ENCODE measurements around the gene OPCML. TPM values are rescaled to one million over a fixed set of nuclear protein-coding genes. Genes with fewer than 3 reads are reported as not detected.

Gene OPCML
- total and polyA plus RNA-seq, 9 donors = 0.59 to 3.5 (median 1.5) TPM

- DNase-seq = no peak
- Histone ChIP-seq H3K4me3 (ENCODE audit: low read length) (no peak overlapping the region), H3K4me1 (ENCODE audit: control insufficient read depth, insufficient read depth, low read length) (peaks cover 5% of the 10 kb centered on the region), H3K27ac (ENCODE audit: low read length) (no peak overlapping the region), H3K36me3 (ENCODE audit: control insufficient read depth, insufficient read depth, low read length) (no peaks in the 10 kb centered on the region), H3K9me3 (replicated peaks; ENCODE audit: control insufficient read depth, low read depth, low read length) (no peaks in the 10 kb centered on the region), H3K27me3 (ENCODE audit: control insufficient read depth, insufficient read depth, low read length) (peaks cover 53% of the 10 kb centered on the region)
- WGBS (ENCODE audit: insufficient coverage) = 71% methylated on average over 5 of the region's 9 CpGs
Measured at GRCh38 chr11:133081020-133081419, 451.3 kb downstream of the OPCML start.

- Histone ChIP-seq H3K27me3 (ENCODE audit: control insufficient read depth, insufficient read depth, low read length) (peaks cover 54% of the 10 kb centered on the region), H3K4me3 (ENCODE audit: low read length) (no peak overlapping the region), H3K36me3 (ENCODE audit: control insufficient read depth, insufficient read depth, low read length) (no peaks in the 10 kb centered on the region), H3K4me1 (ENCODE audit: control insufficient read depth, insufficient read depth, low read length) (peaks cover 5% of the 10 kb centered on the region), H3K27ac (ENCODE audit: low read length) (no peak overlapping the region), H3K9me3 (replicated peaks; ENCODE audit: control insufficient read depth, low read depth, low read length) (no peaks in the 10 kb centered on the region)
- WGBS (ENCODE audit: insufficient coverage) = 22% methylated on average over 18 of the region's 24 CpGs
- peak; percentile 42 for DNase-seq
Measured at GRCh38 chr11:133078591-133079404, 453.5 kb downstream of the OPCML start.

GRCh38 chr11:133078012-133078411 is 454.3 kb downstream of the OPCML start:
- Histone ChIP-seq H3K27me3 (ENCODE audit: control insufficient read depth, insufficient read depth, low read length) (peaks cover 50% of the 10 kb centered on the region), H3K36me3 (ENCODE audit: control insufficient read depth, insufficient read depth, low read length) (no peaks in the 10 kb centered on the region), H3K27ac (ENCODE audit: low read length) (no peak overlapping the region), H3K9me3 (replicated peaks; ENCODE audit: control insufficient read depth, low read depth, low read length) (no peaks in the 10 kb centered on the region), H3K4me3 (ENCODE audit: low read length) (no peak overlapping the region), H3K4me1 (ENCODE audit: control insufficient read depth, insufficient read depth, low read length) (peaks cover 1% of the 10 kb centered on the region)
- no peak for DNase-seq
- WGBS (ENCODE audit: insufficient coverage) = 92% methylated on average over 11 of the region's 16 CpGs

GRCh38 chr11:133075351-133075750 is 456.9 kb downstream of the OPCML start:
- Histone ChIP-seq H3K27ac (ENCODE audit: low read length) (no peak overlapping the region), H3K4me1 (ENCODE audit: control insufficient read depth, insufficient read depth, low read length) (no peaks in the 10 kb centered on the region), H3K9me3 (replicated peaks; ENCODE audit: control insufficient read depth, low read depth, low read length) (no peaks in the 10 kb centered on the region), H3K36me3 (ENCODE audit: control insufficient read depth, insufficient read depth, low read length) (no peaks in the 10 kb centered on the region), H3K4me3 (ENCODE audit: low read length) (no peak overlapping the region), H3K27me3 (ENCODE audit: control insufficient read depth, insufficient read depth, low read length) (peaks cover 55% of the 10 kb centered on the region)
- no peak for DNase-seq
- 45% methylated on average over 3 of the region's 8 CpGs for WGBS (ENCODE audit: insufficient coverage)

GRCh38 chr11:133072858-133073582 is 459.3 kb downstream of the OPCML start:
- 88% methylated on average over 9 of the region's 10 CpGs for WGBS (ENCODE audit: insufficient coverage)
- Histone ChIP-seq H3K27me3 (ENCODE audit: control insufficient read depth, insufficient read depth, low read length) (peaks cover 44% of the 10 kb centered on the region), H3K4me1 (ENCODE audit: control insufficient read depth, insufficient read depth, low read length) (no peaks in the 10 kb centered on the region), H3K4me3 (ENCODE audit: low read length) (no peak overlapping the region), H3K36me3 (ENCODE audit: control insufficient read depth, insufficient read depth, low read length) (no peaks in the 10 kb centered on the region), H3K9me3 (replicated peaks; ENCODE audit: control insufficient read depth, low read depth, low read length) (no peaks in the 10 kb centered on the region), H3K27ac (ENCODE audit: low read length) (no peak overlapping the region)
- DNase-seq = no peak

- peaks cover 43% of the 10 kb centered on the region for H3K27me3 ChIP-seq (ENCODE audit: control insufficient read depth, insufficient read depth, low read length)
- H3K27ac ChIP-seq (ENCODE audit: low read length) = no peak overlapping the region
- no peaks in the 10 kb centered on the region for H3K36me3 ChIP-seq (ENCODE audit: control insufficient read depth, insufficient read depth, low read length)
- H3K4me1 ChIP-seq (ENCODE audit: control insufficient read depth, insufficient read depth, low read length) = no peaks in the 10 kb centered on the region
- 49% methylated on average over 3 of the region's 7 CpGs for WGBS (ENCODE audit: insufficient coverage)
- H3K4me3 ChIP-seq (ENCODE audit: low read length) = no peak overlapping the region
- no peak for DNase-seq
- no peaks in the 10 kb centered on the region for H3K9me3 ChIP-seq (replicated peaks; ENCODE audit: control insufficient read depth, low read depth, low read length)
Measured at GRCh38 chr11:133072378-133072777, 459.9 kb downstream of the OPCML start.

- Histone ChIP-seq H3K9me3 (replicated peaks; ENCODE audit: control insufficient read depth, low read depth, low read length) (no peaks in the 10 kb centered on the region), H3K27ac (ENCODE audit: low read length) (no peak overlapping the region), H3K36me3 (ENCODE audit: control insufficient read depth, insufficient read depth, low read length) (no peaks in the 10 kb centered on the region), H3K4me3 (ENCODE audit: low read length) (no peak overlapping the region), H3K4me1 (ENCODE audit: control insufficient read depth, insufficient read depth, low read length) (no peaks in the 10 kb centered on the region), H3K27me3 (ENCODE audit: control insufficient read depth, insufficient read depth, low read length) (peaks cover 34% of the 10 kb centered on the region)
- WGBS (ENCODE audit: insufficient coverage) = no CpG with 5 or more reads among the region's 3 CpGs
- no peak for DNase-seq
Measured at GRCh38 chr11:133070791-133071190, 461.5 kb downstream of the OPCML start.

- Histone ChIP-seq H3K4me3 (ENCODE audit: low read length) (no peak overlapping the region), H3K4me1 (ENCODE audit: control insufficient read depth, insufficient read depth, low read length) (no peaks in the 10 kb centered on the region), H3K9me3 (replicated peaks; ENCODE audit: control insufficient read depth, low read depth, low read length) (no peaks in the 10 kb centered on the region), H3K27me3 (ENCODE audit: control insufficient read depth, insufficient read depth, low read length) (peaks cover 35% of the 10 kb centered on the region), H3K27ac (ENCODE audit: low read length) (no peak overlapping the region), H3K36me3 (ENCODE audit: control insufficient read depth, insufficient read depth, low read length) (no peaks in the 10 kb centered on the region)
- no peak for DNase-seq
- WGBS (ENCODE audit: insufficient coverage) = 28% methylated on average over 5 of the region's 11 CpGs
Measured at GRCh38 chr11:133070021-133070713, 462.1 kb downstream of the OPCML start.

GRCh38 chr11:133065847-133066485 is 466.3 kb downstream of the OPCML start:
- 87% methylated on average over 9 of the region's 13 CpGs for WGBS (ENCODE audit: insufficient coverage)
- H3K36me3 ChIP-seq (ENCODE audit: control insufficient read depth, insufficient read depth, low read length) = no peaks in the 10 kb centered on the region

More at GRCh38 chr11:133065847-133066485, 466.3 kb downstream of the OPCML start:
- H3K27me3 ChIP-seq (ENCODE audit: control insufficient read depth, insufficient read depth, low read length) = peaks cover 42% of the 10 kb centered on the region
- no peak for DNase-seq
- no peak overlapping the region for H3K4me3 ChIP-seq (ENCODE audit: low read length)
- no peak overlapping the region for H3K27ac ChIP-seq (ENCODE audit: low read length)
- peaks cover 11% of the 10 kb centered on the region for H3K4me1 ChIP-seq (ENCODE audit: control insufficient read depth, insufficient read depth, low read length)
- no peaks in the 10 kb centered on the region for H3K9me3 ChIP-seq (replicated peaks; ENCODE audit: control insufficient read depth, low read depth, low read length)

All from muscle of leg (tissue), 11 donors.